OCI-LY3 (cell line): ENCODE results near the gene BTF3.

Experiments used
- EZH2phosphoT487 ChIP-seq: fragments of 200-600 bp; shearing (Covaris generic); IDR thresholded peaks from 2 replicates; pipeline ENCODE4 v1.6.1; 2018; ENCODE audit warnings: antibody characterized with exemption, mixed run types, low read depth
- TF ChIP-seq, protein P1 (sequence below): fragments of 200-600, 300-600 bp; sonication (generic); IDR thresholded peaks from 2 replicates; pipeline ENCODE4 v1.5.1; 2014; ENCODE audit warnings: antibody characterized with exemption, low read length, low read depth

DNA sequence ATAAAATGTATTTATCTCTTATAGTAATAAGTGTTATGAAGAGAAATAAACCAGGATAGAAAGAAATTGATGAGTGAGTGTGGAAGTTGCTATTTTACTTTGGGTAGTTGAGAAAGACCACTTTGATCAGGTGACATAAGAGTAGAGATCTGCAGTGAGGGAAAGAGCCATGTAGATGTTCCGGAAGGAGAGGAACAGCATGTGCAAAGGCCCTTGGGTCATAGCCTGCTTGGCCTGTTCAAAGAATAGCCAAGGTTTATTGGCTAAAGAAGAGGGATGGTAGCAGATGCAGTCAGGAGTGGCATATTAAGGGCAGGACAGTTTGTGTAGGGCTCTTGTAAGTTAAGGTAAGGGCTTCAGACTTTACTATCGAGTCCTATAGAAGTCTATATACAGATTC, 3.2 kb downstream of the BTF3 start:
- TF ChIP-seq, protein P1, sequence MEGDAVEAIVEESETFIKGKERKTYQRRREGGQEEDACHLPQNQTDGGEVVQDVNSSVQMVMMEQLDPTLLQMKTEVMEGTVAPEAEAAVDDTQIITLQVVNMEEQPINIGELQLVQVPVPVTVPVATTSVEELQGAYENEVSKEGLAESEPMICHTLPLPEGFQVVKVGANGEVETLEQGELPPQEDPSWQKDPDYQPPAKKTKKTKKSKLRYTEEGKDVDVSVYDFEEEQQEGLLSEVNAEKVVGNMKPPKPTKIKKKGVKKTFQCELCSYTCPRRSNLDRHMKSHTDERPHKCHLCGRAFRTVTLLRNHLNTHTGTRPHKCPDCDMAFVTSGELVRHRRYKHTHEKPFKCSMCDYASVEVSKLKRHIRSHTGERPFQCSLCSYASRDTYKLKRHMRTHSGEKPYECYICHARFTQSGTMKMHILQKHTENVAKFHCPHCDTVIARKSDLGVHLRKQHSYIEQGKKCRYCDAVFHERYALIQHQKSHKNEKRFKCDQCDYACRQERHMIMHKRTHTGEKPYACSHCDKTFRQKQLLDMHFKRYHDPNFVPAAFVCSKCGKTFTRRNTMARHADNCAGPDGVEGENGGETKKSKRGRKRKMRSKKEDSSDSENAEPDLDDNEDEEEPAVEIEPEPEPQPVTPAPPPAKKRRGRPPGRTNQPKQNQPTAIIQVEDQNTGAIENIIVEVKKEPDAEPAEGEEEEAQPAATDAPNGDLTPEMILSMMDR = no peak
- no peak for TF ChIP-seq EZH2phosphoT487
